Thoracic aorta (tissue), 2 donors: Measurements from ENCODE around the gene MTURN. TPM values are rescaled to one million over a fixed set of nuclear protein-coding genes. Genes with fewer than 3 reads are reported as not detected.
"Not testable (repeated sequence)": the region's sequence is repeated elsewhere in the genome, so short reads cannot be mapped to it uniquely, and the experiment has no call there.

Experiments used
- ATAC-seq: fragments of 150-250 bp; one replicate; pipeline ENCODE4 v1.8.0; 2017; ENCODE audit warnings: low read depth; ENCODE audit not compliant: insufficient number of reproducible peaks, low FRiP score
- DNase-seq: peaks from one replicate; pipeline ENCODE4 v3.0.0-alpha.2; 2020; ENCODE audit warnings: low spot score
- H3K27ac ChIP-seq, 2 donors: fragments of 200-600 bp; sonication (generic); 1 replicate in 1 of 2; 2 replicates in 1 of 2; pipeline ENCODE4 v1.5.1; 2016; ENCODE audit warnings: mild to moderate bottlenecking in 2 of 2, moderate library complexity in 2 of 2
- H3K27me3 ChIP-seq: fragments of 200-600 bp; sonication (generic); replicated peaks from 2 replicates; pipeline ENCODE4 v1.6.0; 2016; ENCODE audit warnings: mild to moderate bottlenecking; ENCODE audit not compliant: insufficient read depth
- H3K36me3 ChIP-seq: fragments of 200-600 bp; sonication (generic); one replicate; pipeline ENCODE4 v1.5.1; 2016
- H3K4me1 ChIP-seq, 2 donors: fragments of 200-600 bp; sonication (generic); 1 replicate in 1 of 2; 2 replicates in 1 of 2; pipeline versions ENCODE4 v1.5.1 to v1.6.0; 2016; ENCODE audit warnings: low read depth in 2 of 2, mild to moderate bottlenecking in 1 of 2; ENCODE audit not compliant: control insufficient read depth in 1 of 2
- H3K4me3 ChIP-seq: fragments of 200-600 bp; sonication (generic); 2 replicates; pipeline ENCODE4 v1.5.1; 2016; ENCODE audit warnings: mild to moderate bottlenecking
- H3K9me3 ChIP-seq: fragments of 200-600 bp; sonication (generic); 2 replicates; pipeline ENCODE4 v1.5.1; 2016
- total RNA-seq, 2 donors: library from RNA; depleted of rRNA; stranded (reverse); fragments of >200 nt; gene quantifications; one replicate each; pipeline versions ENCODE4 v1.1.0 to v1.2.3, GENCODE V29; 2016
- TF ChIP-seq, protein P1 (sequence below): fragments of 200-600 bp; sonication (generic); IDR thresholded peaks from one replicate; pipeline ENCODE4 v1.5.1; 2019; ENCODE audit warnings: antibody characterized with exemption

Gene MTURN
- total RNA-seq, 2 donors from 2014 or later: 71.1 to 80.1 TPM

DNA sequence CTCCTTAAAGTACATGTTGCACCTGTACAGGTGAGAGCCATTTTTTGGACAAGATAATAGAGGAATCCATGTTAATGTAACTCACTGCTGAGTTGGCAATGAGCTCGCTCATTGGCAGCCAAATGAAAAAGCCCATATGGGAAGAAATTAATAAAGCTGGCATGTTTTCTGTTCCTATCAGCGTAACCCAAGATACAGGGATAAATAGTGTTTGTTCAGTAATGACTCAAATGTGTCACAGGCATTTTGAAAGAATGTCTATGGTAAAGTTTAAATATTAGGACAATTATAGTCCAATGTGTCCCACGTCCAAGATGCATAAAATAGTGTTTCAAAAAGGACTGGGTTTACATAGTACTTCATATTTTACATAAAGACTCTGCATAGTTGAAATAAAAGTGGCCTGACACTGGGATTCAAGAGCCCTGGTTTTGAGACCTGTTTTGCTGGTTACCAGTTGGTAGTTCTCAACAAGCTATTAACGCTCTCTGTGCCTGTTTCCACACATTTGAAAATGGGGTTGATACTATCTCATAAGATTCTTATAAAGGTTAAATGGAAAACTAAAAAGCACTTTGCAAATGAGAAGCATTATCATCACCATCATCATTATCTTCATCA lies 49.1 kb downstream of the MTURN start:
- H3K27ac ChIP-seq: peak overlapping the region; percentile 43 to 87
- H3K4me1 ChIP-seq: peaks cover 25 to 64% of the 10 kb centered on the region in 2 donors
- H3K36me3 ChIP-seq: no peaks in the 10 kb centered on the region
- ATAC-seq (no peak), DNase-seq (no peak)
- H3K27me3 ChIP-seq: no peaks in the 10 kb centered on the region
- TF ChIP-seq, protein P1, sequence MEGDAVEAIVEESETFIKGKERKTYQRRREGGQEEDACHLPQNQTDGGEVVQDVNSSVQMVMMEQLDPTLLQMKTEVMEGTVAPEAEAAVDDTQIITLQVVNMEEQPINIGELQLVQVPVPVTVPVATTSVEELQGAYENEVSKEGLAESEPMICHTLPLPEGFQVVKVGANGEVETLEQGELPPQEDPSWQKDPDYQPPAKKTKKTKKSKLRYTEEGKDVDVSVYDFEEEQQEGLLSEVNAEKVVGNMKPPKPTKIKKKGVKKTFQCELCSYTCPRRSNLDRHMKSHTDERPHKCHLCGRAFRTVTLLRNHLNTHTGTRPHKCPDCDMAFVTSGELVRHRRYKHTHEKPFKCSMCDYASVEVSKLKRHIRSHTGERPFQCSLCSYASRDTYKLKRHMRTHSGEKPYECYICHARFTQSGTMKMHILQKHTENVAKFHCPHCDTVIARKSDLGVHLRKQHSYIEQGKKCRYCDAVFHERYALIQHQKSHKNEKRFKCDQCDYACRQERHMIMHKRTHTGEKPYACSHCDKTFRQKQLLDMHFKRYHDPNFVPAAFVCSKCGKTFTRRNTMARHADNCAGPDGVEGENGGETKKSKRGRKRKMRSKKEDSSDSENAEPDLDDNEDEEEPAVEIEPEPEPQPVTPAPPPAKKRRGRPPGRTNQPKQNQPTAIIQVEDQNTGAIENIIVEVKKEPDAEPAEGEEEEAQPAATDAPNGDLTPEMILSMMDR: no peak
- H3K9me3 ChIP-seq: no peaks in the 10 kb centered on the region
- no peak overlapping the region for H3K4me3 ChIP-seq

- no peak overlapping the region for H3K4me3 ChIP-seq
- H3K27ac ChIP-seq: peak overlapping the region; percentile 50 to 87
- no peaks in the 10 kb centered on the region for H3K27me3 ChIP-seq
- ATAC-seq: peak; percentile 83
- H3K4me1 ChIP-seq: peaks cover 21 to 54% of the 10 kb centered on the region in 2 donors
- no peaks in the 10 kb centered on the region for H3K36me3 ChIP-seq
- TF ChIP-seq, protein P1: no peak
- DNase-seq: peak; percentile 51
- no peaks in the 10 kb centered on the region for H3K9me3 ChIP-seq
Observed at GRCh38 chr7:30184791-30185487, 50.2 kb downstream of the MTURN start.

GRCh38 chr7:30185496-30185895 lies 50.7 kb downstream of the MTURN start:
- Histone ChIP-seq H3K36me3 (no peaks in the 10 kb centered on the region), H3K9me3 (no peaks in the 10 kb centered on the region), H3K4me1 (peaks cover 21 to 48% of the 10 kb centered on the region in 2 donors), H3K4me3 (no peak overlapping the region), H3K27ac (peak overlapping the region; percentile 50 to 87), H3K27me3 (no peaks in the 10 kb centered on the region)
- DNase-seq: no peak
- no peak for ATAC-seq
- TF ChIP-seq, protein P1: no peak

DNA sequence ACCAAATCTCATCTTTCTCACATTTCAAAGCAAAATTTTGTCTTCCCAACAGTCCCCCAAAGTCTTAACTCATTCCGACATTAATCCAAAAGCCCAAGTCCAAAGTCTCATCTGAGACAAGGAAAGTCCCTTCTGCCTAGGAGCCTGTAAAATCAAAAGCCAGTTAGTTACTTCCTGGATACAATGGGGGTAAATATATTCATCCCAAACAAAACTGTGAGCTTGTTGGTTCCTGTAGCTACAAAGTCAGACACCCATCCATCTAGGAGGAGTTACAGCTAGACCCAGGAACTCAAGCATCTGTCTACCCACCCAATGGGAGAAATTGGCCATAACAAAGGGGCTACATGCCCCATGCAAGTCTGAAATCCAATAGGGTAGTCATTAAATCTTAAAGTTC lies 51.9 kb downstream of the MTURN start:
- TF ChIP-seq, protein P1: no peak
- DNase-seq (no peak), ATAC-seq (no peak)
- Histone ChIP-seq H3K27ac (no peak overlapping the region), H3K27me3 (no peaks in the 10 kb centered on the region), H3K4me3 (no peak overlapping the region), H3K4me1 (peaks cover 15 to 36% of the 10 kb centered on the region in 2 donors), H3K9me3 (no peaks in the 10 kb centered on the region), H3K36me3 (no peaks in the 10 kb centered on the region)

GRCh38 chr7:30187513-30187912 lies 52.7 kb downstream of the MTURN start:
- Histone ChIP-seq H3K4me1 (peaks cover 13 to 28% of the 10 kb centered on the region in 2 donors), H3K27me3 (no peaks in the 10 kb centered on the region)
- TF ChIP-seq, protein P1: no peak

GRCh38 chr7:30188381-30188780 lies 53.6 kb downstream of the MTURN start:
- not testable (repeated sequence) for H3K27me3 ChIP-seq, DNase-seq, H3K27ac ChIP-seq, ATAC-seq, H3K4me3 ChIP-seq, H3K36me3 ChIP-seq, H3K9me3 ChIP-seq
- H3K4me1 ChIP-seq: peaks cover 12 to 19% of the 10 kb centered on the region in 2 donors

More at GRCh38 chr7:30187513-30187912, 52.7 kb downstream of the MTURN start:
- Histone ChIP-seq H3K36me3 (no peaks in the 10 kb centered on the region), H3K4me3 (no peak overlapping the region), H3K9me3 (no peaks in the 10 kb centered on the region), H3K27ac (no peak overlapping the region)
- ATAC-seq (no peak), DNase-seq (no peak)
